Upper lobe of right lung (tissue), 1 donor: ENCODE measurements around the gene SLC6A17. TPM values are rescaled to one million over a fixed set of nuclear protein-coding genes. Genes with fewer than 3 reads are reported as not detected.

ENCODE experiments used
- ATAC-seq: fragments of 200-7000 bp; cut with Tn5 transposase; one replicate; pipeline ENCODE4 v1.9.1; 2020; ENCODE audit warnings: mild to moderate bottlenecking, moderate library complexity
- DNase-seq: peaks from one replicate; pipeline ENCODE4 v3.0.0-alpha.2; 2020
- H3K27ac ChIP-seq: fragments of 200-600 bp; one replicate; pipeline ENCODE4 v1.8.0; 2022
- H3K27me3 ChIP-seq: fragments of 200-600 bp; one replicate; pipeline ENCODE4 v1.8.0; 2022; ENCODE audit warnings: mild to moderate bottlenecking
- H3K36me3 ChIP-seq: fragments of 200-600 bp; one replicate; pipeline ENCODE4 v1.8.0; 2022
- H3K4me1 ChIP-seq: fragments of 200-600 bp; one replicate; pipeline ENCODE4 v1.8.0; 2022
- H3K4me3 ChIP-seq: fragments of 200-600 bp; one replicate; pipeline ENCODE4 v1.8.0; 2022; ENCODE audit warnings: mild to moderate bottlenecking
- H3K9me3 ChIP-seq: fragments of 200-600 bp; one replicate; pipeline ENCODE4 v1.8.0; 2022
- CTCF ChIP-seq: fragments of 200-600 bp; IDR thresholded peaks from one replicate; pipeline ENCODE4 v1.8.0; 2022; ENCODE audit warnings: antibody characterized with exemption
- intact Hi-C: fragments of 100-400 bp; cut with DNase I; formaldehyde crosslinking; loops from one replicate; pipeline ENCODE4 v1.11.0; 2022
- total RNA-seq: library from RNA; stranded (reverse); fragmentation: NEBNext Ultra II Directional; extraction: Animal tissue kit (Norgen Biotek cat#: 25700); gene quantifications from one replicate; pipeline ENCODE4 v1.2.1, GENCODE V29; 2021
- donor health status: DM: no; HTN: yes; CAD: no; lungs with severe emphysema.

SLC6A17 gene
- total RNA-seq, 1 donor from 2014 or later = 0.06 TPM

GRCh38 chr1:110118636-110119396 is 31.5 kb upstream of the SLC6A17 start:
- ATAC-seq = no peak
- Histone ChIP-seq H3K27me3 (peaks cover 14% of the 10 kb centered on the region), H3K4me3 (no peak overlapping the region), H3K27ac (no peak overlapping the region), H3K4me1 (no peaks in the 10 kb centered on the region), H3K36me3 (no peaks in the 10 kb centered on the region), H3K9me3 (no peaks in the 10 kb centered on the region)
- intact Hi-C loops = no loop called here
- TF ChIP-seq CTCF = no peak
- no peak for DNase-seq

GRCh38 chr1:110119843-110120242 is 30.5 kb upstream of the SLC6A17 start:
- intact Hi-C loops = no loop called here
- Histone ChIP-seq H3K4me3 (no peak overlapping the region), H3K4me1 (no peaks in the 10 kb centered on the region), H3K27me3 (peaks cover 14% of the 10 kb centered on the region), H3K27ac (no peak overlapping the region), H3K9me3 (no peaks in the 10 kb centered on the region), H3K36me3 (no peaks in the 10 kb centered on the region)
- no peak for TF ChIP-seq CTCF
- DNase-seq (no peak), ATAC-seq (no peak)

GRCh38 chr1:110120960-110121561 is 29.2 kb upstream of the SLC6A17 start:
- intact Hi-C loops = no loop called here
- Histone ChIP-seq H3K4me1 (no peaks in the 10 kb centered on the region), H3K27ac (no peak overlapping the region), H3K27me3 (peaks cover 2% of the 10 kb centered on the region), H3K4me3 (no peak overlapping the region), H3K36me3 (no peaks in the 10 kb centered on the region), H3K9me3 (no peaks in the 10 kb centered on the region)
- DNase-seq = no peak
- TF ChIP-seq CTCF = no peak
- ATAC-seq = no peak

- no peak overlapping the region for H3K27ac ChIP-seq
- intact Hi-C loops = no loop called here
- ATAC-seq (no peak), DNase-seq (no peak)
- peaks cover 3% of the 10 kb centered on the region for H3K27me3 ChIP-seq
- H3K4me1 ChIP-seq = no peaks in the 10 kb centered on the region
- no peaks in the 10 kb centered on the region for H3K36me3 ChIP-seq
- H3K4me3 ChIP-seq = no peak overlapping the region
- TF ChIP-seq CTCF = no peak
- H3K9me3 ChIP-seq = no peaks in the 10 kb centered on the region
Observed at GRCh38 chr1:110123224-110123623, 27.1 kb upstream of the SLC6A17 start.

- no peak for ATAC-seq
Observed at GRCh38 chr1:110125810-110126209, 24.5 kb upstream of the SLC6A17 start.

More at GRCh38 chr1:110125810-110126209, 24.5 kb upstream of the SLC6A17 start:
- TF ChIP-seq CTCF = no peak
- peaks cover 25% of the 10 kb centered on the region for H3K27me3 ChIP-seq
- no peak for DNase-seq
- H3K36me3 ChIP-seq = no peaks in the 10 kb centered on the region
- no peaks in the 10 kb centered on the region for H3K4me1 ChIP-seq
- no peaks in the 10 kb centered on the region for H3K9me3 ChIP-seq
- intact Hi-C loops = no loop called here
- H3K27ac ChIP-seq = no peak overlapping the region
- H3K4me3 ChIP-seq = no peak overlapping the region
